LNCAP (cell line): ENCODE results near the gene NAPA.

Experiments used
- TF ChIP-seq, protein P1 (sequence below): fragments of 450-650 bp; IDR thresholded peaks from 2 replicates; pipeline ENCODE4 v1.5.1; 2017; ENCODE audit warnings: mild to moderate bottlenecking

NAPA gene

DNA sequence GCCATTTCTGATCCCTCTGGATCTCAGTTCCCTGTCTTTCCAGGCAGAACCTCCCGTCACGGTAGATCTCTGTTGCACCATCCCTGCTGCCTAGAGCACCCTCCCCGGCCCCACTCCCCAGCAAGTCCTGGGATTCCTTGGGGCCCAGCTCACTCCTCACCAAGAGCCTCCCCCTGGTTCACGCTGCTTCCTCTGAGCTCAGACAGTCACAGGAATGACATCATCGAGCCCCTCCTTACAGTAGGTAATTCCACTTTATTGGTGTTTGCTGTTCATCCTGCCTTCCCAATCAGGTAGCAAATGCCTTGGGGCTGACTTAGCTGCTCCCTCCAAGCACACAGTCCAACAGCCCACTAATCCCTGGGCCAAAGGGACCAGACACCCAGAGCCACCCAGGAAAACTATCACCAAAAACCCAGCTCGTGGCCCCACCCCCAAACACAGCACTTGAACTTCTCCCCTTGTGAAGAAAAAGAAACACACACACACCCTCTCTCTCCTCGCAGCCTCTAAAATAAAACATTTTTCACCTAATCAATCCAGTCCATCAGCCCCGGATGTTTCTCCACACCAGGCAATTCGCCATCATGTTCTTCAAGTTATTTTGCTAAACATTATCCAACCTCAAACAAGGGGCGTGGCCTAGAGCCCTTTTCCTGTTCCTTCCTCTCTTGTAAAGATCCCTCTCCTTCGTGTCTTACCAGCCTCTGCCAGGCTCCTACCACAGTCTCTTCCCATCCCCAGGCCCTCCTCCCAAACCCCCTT lies 2.5 kb downstream of the NAPA start:
- TF ChIP-seq, protein P1, sequence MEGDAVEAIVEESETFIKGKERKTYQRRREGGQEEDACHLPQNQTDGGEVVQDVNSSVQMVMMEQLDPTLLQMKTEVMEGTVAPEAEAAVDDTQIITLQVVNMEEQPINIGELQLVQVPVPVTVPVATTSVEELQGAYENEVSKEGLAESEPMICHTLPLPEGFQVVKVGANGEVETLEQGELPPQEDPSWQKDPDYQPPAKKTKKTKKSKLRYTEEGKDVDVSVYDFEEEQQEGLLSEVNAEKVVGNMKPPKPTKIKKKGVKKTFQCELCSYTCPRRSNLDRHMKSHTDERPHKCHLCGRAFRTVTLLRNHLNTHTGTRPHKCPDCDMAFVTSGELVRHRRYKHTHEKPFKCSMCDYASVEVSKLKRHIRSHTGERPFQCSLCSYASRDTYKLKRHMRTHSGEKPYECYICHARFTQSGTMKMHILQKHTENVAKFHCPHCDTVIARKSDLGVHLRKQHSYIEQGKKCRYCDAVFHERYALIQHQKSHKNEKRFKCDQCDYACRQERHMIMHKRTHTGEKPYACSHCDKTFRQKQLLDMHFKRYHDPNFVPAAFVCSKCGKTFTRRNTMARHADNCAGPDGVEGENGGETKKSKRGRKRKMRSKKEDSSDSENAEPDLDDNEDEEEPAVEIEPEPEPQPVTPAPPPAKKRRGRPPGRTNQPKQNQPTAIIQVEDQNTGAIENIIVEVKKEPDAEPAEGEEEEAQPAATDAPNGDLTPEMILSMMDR: no peak

GRCh38 chr19:47511681-47512080 lies 3.2 kb downstream of the NAPA start:
- TF ChIP-seq, protein P1: no peak

- TF ChIP-seq, protein P1: no peak
Measured at GRCh38 chr19:47511128-47511517, 3.7 kb downstream of the NAPA start.

DNA sequence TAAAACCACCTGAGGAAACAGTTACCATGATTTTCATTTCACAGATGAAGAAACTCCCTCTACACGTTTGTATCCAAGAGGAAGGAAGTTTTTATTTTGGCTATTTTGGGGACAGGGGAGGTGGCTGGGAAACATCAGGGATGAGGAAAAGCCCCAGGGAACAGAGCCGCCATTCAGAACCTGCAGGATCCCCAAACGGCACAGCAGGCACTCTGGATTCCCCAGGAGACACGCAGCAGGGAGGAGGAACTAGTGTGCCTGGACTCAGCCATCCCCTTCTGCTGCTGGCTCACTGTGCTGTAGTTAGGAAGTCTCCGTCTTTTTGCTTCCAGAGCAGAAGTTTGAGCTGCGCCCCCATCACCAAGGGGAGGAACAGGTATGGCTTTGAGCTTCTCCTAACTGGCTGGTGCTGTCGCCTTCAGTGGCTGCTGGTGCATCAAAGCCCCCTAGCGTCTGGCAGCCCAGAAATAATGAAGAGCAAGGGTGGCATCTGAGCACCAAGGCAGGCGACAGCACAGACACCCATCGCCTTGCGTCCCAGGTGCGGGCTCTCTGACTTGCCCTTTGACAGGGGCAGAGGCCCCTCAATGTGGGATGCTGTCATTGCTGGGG lies 4.2 kb downstream of the NAPA start:
- TF ChIP-seq, protein P1: no peak

GRCh38 chr19:47509973-47510372 lies 4.9 kb downstream of the NAPA start:
- TF ChIP-seq, protein P1: no peak

DNA sequence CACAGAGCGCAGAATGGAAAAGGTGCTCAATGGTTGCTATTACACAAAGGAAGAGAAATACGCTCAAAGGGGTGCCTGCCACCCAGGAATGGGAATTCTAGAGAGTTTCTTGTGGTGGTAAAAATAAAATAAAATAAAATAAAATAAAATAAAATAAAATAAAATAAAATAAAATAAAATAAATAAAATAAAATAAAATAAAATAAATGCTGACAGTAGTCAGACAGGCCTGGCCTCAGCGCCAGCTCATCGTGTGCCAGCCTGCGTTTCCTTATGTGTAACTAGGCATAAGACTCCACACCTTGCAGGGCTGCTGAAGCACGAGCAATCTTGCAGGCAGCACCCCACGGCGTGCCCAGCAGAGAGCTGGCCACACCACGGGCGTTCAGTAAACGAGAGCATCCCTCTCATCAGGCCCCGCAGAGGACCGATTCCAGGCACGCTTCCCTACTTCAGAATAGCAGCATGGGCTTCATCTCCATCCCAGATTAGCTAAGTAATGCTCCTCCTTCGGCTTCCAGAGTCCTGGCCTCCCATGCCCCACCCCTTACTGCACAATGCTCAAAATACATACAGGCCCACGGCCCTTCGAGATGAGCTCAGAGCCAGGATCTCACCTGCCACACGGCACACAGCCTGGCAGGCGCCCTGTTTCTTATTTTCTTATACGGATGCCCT lies 5.6 kb downstream of the NAPA start:
- TF ChIP-seq, protein P1: no peak

DNA sequence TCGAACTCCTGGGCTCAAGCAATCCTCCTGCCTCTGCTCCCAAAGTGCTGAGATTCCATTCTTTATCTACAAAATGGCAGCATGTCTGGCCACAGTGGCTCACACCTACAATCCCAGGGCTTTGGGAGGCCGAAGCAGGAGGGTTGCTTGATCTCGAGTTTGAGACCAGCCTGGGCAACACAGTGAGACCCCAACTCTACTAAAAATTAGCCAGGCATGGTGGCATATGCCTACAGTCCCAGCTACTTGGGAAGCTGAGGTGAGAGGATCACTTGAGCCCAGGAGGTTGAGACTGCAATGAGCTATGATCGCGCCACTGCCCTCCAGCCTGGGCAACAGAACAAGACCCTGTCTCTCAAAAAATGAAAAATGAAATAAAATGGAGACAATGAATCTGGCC lies 6.1 kb downstream of the NAPA start:
- TF ChIP-seq, protein P1: no peak
